Renal cortical epithelial cell (primary cell): ENCODE measurements around the gene PWWP2B. TPM values are rescaled to one million over a fixed set of nuclear protein-coding genes. Genes with fewer than 3 reads are reported as not detected.
"Not testable (repeated sequence)": the region's sequence is repeated elsewhere in the genome, so short reads cannot be mapped to it uniquely, and the experiment has no call there.

Experiments
- DNase-seq: peaks from one replicate; pipeline ENCODE4 v3.0.0-alpha.2; 2011; ENCODE audit warnings: low read depth
- total RNA-seq: library from RNA; depleted of rRNA; stranded (reverse); fragments of >200 nt; gene quantifications from 2 replicates; pipeline ENCODE4 v1.2.3, GENCODE V29; 2014

The PWWP2B gene
- total RNA-seq, 1 donor from 2014 or later = 11.1 TPM

DNA sequence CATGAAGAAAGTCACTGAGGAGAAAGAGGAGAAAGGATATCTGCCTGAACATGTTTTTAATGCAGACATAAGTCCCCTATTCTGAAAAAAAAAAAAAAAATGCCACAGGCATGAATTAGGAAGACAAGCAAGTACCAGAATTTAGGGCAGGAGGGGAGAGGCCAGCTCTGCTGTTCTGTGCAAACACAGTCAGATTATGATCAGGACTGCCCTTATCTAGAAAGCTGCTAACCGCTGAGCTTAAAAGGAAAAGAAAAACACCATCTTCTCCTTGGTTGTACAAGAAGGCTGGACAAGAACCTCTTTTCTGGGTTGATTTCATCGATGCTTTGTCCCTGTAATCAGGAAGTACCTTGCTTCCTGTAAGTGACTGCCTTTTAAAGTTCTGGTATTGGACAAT lies 15.3 kb upstream of the PWWP2B start:
- DNase-seq = no peak

- no peak for DNase-seq
These were observed 14.6 kb upstream of the PWWP2B start for GRCh38 chr10:132382231-132382922.

DNA sequence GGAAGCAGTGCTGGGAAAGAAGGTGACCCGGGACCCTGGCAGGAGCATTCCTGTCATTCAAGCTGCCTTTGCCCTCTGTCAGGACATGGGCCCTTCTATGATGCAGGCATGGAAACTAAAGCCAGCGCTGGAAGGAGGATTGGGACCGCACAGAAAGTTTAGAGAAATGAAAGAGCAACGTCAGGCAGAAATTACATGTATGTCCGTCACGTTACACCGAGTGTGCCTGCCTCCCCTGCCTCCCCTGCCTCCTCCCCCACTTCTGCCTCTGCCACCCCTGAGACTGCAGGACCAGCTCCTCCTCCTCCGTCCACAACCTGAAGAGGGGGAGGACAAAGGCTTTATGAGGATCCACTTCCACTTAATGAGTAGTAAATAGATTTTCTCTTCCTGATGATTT lies 13.9 kb upstream of the PWWP2B start:
- no peak for DNase-seq

DNA sequence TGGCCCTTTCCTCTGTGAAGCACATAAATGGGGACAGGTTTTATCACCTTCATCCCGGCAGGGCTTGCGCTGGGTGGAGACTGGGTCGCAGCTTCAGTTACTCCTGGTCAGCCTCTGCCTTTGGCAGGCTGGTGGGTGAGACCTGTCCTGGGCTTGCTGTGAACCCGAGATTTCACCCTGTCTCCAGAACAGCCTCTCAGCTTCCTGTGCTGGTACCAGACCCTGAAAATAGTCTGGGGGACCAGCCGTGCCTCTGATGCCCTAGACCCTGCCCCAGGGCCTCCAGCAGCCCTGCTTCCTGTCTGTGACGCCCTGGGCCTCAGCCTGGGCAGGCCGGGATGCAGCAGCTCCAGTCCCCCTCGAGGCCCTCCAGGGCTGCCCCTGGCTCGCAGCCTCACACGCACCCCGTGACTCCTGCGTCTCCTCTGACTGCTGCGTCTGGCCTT lies 13.2 kb upstream of the PWWP2B start:
- no peak for DNase-seq

DNA sequence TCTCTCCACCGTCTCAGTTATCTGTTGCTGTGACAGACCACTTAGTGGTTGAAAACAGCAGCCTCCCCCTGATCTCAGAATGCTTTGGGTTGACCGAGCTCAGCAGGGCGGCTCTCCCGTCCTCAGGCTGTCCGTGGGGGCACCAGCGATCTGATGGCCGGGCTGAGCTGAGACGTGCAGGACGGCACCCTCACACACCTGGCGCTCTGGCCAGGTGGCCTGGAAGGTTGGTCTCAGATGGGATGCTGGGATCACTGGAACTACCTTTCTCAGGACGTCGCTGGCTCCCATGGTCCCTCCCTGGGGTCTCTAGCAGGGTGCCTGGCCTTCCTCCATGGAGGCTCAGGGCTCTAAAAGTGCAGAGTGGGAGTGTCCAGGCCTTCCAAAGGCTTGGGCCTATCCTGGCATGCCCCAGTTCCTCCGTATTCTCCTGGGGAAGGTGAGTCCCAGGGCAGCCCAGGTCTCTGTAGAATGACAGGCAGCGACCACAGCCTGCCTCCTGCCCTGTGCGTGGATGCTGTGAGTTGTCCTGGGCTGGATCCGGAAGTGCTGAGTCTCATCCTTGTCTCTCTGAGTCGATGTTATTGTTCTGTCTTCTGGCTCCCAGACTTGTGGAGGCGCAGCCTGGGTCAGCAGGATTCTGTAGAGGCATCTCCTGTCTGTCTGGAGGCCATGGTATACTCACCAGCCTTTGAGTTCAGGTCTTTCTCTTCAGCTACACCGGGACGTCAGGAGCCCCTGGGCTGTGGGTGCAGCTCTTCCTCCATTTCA lies 12.2 kb upstream of the PWWP2B start:
- DNase-seq = no peak

GRCh38 chr10:132385389-132385667 lies 11.7 kb upstream of the PWWP2B start:
- no peak for DNase-seq

- no peak for DNase-seq
These were observed 11.1 kb upstream of the PWWP2B start for GRCh38 chr10:132385721-132386418.

- no peak for DNase-seq
These were observed 10.6 kb upstream of the PWWP2B start for GRCh38 chr10:132386419-132386831.

DNA sequence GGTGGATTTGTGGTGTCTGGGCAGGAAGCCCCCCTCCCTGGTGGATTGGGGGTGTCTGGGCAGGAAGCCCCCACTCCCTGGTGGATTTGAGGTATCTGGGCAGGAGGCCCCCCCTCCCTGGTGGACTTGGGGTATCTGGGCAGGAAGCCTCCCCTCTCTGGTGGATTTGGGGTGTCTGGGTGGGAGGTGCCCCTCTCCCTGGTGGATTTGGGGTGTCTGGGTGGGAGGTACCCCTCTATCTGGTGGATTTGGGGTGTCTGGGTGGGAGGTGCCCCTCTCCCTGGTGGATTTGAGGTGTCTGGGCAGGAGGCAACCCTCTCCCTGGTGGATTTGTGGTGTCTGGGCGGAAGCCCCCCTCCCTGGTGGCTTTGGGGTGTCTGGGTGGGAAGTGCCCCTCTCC lies 10.1 kb upstream of the PWWP2B start:
- not testable (repeated sequence) for DNase-seq

- DNase-seq = no peak
These were observed 9.2 kb upstream of the PWWP2B start for GRCh38 chr10:132387764-132388210.

GRCh38 chr10:132388891-132389432 lies 8.0 kb upstream of the PWWP2B start:
- no peak for DNase-seq

DNA sequence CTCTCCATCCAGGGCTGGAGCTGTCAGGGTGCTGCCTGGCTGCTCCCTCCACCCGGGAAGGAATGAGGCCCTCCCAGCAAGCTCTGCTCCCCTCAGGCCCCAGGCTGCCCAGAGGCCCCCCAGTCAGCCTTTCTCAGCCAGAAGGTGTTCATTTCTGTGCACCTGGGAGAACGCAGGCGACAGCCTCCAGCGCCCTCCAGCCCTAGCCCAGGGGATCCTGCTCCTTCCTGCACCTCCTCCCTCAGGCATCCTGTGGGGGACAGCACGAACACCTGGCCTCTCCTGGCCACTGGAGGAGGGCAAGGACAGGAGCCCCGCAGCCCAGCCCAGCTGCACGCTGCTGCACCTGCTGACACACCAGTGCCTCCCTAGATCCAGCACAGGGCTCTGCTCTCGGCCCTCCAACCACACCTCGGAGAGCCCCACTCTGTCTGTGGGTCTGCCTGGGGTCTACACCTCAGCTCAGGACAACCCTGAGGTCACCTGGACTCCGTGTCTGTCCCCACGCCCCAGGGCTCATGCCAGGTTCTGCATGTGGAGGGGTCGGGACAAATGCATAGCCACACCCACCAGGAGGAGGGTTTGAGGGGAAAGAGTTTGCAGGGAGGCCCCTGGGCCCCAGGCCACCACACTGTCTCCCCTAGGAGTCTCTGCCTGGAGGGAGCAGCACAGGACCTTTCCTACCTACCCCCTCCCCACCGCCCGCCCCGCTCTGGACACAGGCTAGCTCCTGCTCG lies 7.4 kb upstream of the PWWP2B start:
- no peak for DNase-seq

DNA sequence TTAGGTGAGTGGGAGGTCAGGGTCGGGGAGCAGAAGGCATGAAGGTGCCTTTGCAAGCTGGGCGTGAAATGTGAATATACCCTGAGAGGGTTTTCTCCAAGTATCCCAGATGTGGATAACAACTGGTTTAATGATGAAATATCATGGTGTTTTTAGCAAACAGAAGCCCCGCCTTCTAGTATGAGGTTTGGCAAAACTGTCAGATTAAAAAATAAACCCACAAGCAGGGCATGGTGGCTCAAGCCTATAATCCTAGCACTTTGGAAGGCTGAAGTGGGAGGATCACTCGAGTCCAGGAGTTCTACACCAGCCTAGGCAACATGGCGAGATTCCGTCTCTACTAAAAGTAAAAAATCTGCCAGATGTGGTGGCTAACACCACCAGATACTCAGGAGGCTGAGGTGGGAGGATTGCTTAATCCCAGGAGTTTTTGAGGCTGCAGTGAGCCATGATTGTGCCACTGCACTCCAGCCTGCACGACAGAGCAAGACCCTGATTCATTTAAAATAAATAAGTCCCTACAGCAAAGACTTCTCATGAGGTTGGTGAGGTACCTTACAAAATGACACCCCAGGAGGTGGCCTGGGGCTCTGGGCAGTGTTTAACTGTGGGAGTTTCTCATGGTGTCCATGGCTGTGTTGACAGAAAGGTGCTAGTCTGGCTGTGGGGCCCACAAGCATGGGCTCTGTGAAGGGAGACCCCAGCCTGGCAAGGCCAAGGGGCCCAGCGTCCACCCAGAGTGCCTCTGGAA lies 6.7 kb upstream of the PWWP2B start:
- no peak for DNase-seq

DNA sequence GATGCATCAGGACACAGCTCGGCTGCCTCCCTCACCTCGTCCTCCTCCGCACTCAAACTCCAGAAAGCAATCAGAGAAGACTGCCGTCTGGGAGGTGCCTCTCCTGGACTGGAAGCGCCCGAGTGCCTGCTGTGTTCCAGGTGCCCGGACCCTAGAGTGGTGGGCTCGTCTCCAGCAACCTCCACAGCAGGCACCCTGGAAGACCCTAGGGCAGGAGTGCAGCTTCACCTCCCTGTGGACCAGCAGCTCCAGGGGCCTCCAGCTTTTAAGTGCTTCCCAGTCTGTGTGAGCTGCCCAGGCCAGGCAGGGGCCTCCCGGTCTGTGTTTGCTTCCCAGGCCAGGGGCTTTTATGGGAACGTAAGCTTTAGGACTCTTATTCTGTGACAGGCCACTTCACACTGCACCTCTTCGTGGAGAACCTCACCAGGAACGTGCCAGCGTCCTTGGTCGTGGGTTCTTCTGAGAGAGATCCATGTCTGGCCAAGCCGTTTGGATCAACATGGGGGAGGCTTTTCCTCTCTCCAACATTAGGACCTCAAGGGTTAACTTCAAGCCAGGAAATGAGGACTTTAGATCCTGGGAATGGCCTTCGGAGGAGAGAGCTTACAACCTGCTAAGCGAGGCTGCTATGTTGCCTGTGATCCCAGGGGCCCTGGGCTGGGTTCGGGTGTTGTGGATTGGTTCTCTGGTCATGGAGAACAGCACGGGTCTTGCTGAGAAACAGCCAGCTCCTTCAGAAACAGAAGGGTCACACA lies 5.9 kb upstream of the PWWP2B start:
- DNase-seq = no peak

DNA sequence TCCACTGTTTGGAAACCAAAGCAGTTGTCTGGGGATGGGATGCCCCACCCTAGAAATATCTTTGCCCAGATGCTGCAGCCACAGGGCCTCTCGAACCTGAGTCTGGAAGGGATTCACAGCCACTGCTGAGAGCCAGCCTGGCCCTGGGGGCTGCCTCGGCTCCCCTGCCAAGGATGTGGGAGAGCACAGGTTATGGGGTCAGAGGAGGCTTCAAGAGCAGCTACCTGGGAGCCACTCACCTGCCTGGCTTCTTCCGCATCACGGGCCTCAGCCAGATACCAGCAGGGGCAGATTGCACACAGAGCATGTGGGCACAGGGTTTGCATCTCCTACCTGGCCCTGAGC lies 5.4 kb upstream of the PWWP2B start:
- no peak for DNase-seq

- DNase-seq = no peak
These were observed 4.7 kb upstream of the PWWP2B start for GRCh38 chr10:132392184-132392800.

DNA sequence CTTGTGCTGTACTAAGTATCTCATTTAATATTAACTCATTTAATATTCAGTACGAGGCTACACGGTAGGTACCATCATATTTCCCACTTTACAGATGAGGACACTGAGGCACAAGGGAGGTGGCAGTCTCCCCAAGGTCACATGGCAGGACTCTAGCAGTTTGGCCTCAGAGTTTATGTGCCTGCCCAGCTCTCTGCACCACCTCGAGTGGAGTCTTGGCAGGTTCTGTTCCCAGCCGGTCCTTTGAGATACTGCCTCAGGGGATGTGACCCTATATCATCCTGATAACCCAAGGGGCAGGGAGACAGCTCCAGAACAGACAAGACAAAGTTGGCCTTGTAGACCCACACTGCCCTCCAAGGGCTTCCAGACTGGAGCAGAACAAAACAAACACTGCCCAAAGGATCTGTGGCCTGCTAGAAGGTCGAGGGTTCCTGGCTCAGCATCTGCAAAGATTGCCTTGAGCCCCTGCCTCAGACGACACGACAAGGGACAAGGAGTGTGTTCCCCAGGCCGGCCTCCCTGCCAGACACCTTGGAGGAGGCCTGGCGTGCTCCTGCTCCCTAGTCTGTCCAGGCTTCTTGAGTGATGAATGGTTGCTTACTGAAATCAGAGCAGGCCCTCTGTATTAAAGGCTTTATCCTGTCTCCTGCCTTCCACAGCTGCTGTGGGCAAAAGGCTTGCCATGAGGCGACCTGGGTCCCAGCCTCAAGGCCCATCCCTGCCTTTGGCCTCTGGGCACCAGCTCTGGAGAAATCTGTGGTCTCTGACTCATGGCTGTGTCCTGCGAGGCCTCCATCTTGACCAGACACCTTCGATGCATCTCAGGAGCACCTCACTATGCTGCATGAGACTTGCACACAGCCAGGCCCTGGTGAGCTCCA lies 3.9 kb upstream of the PWWP2B start:
- peak; percentile 29 for DNase-seq

DNA sequence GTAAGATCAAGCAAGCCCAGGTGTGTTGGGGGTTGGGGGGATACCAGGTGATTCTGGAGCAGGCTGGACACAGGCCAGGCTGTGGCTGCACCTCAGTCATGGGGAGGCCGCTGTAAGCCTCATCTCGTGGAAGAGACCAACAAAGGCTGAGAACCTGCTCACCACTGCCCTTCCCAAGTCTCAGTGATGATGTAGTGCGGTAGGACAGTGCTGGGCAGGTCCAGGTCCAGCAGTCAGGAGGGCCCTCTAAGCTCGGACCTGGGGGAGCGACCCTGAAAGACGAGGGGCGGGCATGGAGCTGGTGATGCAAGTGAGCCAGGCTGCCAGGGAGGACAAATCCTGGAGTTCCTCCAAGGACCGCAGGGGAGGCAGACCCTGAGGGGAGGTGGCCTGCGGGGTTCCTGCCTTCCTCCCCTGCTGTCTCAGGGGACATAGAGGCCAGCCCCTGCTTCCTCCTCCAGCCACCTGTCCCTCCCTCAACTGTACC lies 3.3 kb upstream of the PWWP2B start:
- DNase-seq = no peak
